Stimulated activated CD8-positive, alpha-beta memory T cell treated with anti-CD3 and anti-CD28 coated beads, Interleukin-15, amount 100 ng/mL, for 1 hour (primary cell): ENCODE results near the gene DPH5.

Experiments
- DNase-seq: peaks from one replicate; pipeline ENCODE4 v3.0.0-alpha.2; 2020; ENCODE audit warnings: low read depth

DPH5 gene

GRCh38 chr1:100941580-100942216 is 83.9 kb downstream of the DPH5 start:
- DNase-seq: no peak

GRCh38 chr1:100941098-100941527 is 84.5 kb downstream of the DPH5 start:
- no peak for DNase-seq
